NK-92 (cell line): Measurements from ENCODE around the gene CLEC12A.
"Not testable (repeated sequence)": the region's sequence is repeated elsewhere in the genome, so short reads cannot be mapped to it uniquely, and the experiment has no call there.

Source experiments
- DNase-seq: peaks from one replicate; lab custom pipeline; 2025; ENCODE audit not compliant: unreplicated experiment; lab: John Stamatoyannopoulos, UW

The CLEC12A gene

DNA sequence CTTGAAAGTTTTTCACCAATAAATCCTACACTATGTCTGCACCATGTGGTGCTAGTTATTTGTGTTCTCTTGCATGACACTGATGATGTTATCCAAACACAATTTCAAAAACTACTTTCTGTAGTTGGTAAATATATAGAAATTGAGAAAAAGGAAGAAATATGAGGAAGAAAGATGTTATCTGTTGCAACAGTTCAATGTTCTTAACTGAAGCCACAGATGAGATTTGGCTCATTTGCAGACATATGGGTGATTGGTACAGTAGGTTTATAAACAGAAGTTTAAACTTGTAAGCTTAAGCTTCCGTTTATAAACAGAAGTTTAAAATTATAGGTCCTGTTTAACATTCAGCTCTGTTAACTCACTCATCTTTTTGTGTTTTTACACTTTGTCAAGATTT is at the start of gene CLEC12A:
TSS of gene CLEC12A (plus strand) at position 229 of the 400 bp plus-strand sequence. CDS start 188 bp downstream, outside the sequence.
- no peak for DNase-seq

DNA sequence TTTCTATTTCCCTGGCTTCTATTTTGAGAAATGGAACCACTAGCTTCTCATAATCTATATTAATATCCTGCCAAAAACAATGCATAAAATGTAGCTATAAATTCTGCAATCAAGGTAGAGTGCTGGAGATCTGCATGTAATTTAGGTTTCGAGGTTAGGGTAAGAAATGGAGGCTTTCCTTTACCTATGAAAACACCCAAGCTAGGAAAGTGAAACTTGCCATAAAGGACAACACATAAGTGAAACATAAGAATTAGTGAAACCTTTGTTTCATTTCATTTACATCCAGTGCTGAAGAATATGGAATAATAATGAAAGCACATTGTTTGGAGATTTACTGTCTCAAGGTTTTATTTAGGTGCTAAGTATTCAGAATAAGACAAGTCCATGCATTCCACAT is 48.8 kb upstream of the CLEC12A start:
- no peak for DNase-seq

GRCh38 chr12:9925705-9926393 is 45.4 kb upstream of the CLEC12A start:
- DNase-seq, result no peak

DNA sequence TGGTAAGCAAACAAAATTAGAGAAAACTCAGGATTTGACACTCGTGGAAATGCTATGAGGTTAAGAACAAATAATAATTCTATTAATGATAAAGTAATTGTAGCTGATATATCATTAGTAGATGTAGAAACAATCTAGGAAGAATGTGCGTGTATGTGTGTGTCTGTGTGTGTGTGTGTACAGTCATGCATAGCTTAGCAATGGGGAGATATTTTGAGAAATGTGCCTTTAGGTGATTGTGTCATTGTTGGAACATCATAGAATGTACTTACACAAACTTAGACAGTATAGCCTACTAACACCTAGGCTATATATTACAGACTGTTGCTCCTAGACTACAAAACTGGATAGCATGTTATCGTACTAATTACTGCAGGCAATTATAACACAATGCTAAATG is 44.3 kb upstream of the CLEC12A start:
- DNase-seq, result no peak

- no peak for DNase-seq
Observed at GRCh38 chr12:9928607-9929006, 42.6 kb upstream of the CLEC12A start.

GRCh38 chr12:9931245-9931644 is 40.0 kb upstream of the CLEC12A start:
- DNase-seq, result no peak

- DNase-seq, result no peak
Observed at GRCh38 chr12:9932270-9932669, 38.9 kb upstream of the CLEC12A start, which contains the start of gene CLEC2A. Gene CLEC2A (minus strand): TSS chr12:9932370. CDS start chr12:9932329, 41 bp downstream.

- no peak for DNase-seq
Observed at GRCh38 chr12:9933958-9934357, 37.3 kb upstream of the CLEC12A start.

- no peak for DNase-seq
Observed at GRCh38 chr12:9935026-9935425, 36.2 kb upstream of the CLEC12A start.

- DNase-seq, result no peak
Observed at GRCh38 chr12:9936591-9936990, 34.6 kb upstream of the CLEC12A start.

GRCh38 chr12:9940375-9940774 is 30.8 kb upstream of the CLEC12A start:
- no peak for DNase-seq

DNA sequence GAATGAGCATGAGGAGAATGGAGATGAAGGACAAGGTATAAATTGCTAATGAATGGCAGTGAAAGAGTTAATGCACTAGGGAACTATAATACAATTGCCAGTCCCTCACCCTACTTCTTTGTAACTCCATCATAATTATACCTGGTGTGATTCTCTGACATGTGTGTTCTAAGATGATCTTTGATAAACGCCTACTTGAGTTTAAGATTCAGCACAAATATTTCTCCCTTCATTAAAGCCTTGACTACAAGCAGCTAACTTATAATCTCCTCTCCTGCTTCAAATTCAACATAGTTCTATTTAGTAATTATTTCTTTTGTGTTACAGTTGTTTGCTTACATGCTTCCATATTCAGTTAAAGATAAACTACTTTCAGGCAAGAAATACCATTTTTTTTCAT is 29.4 kb upstream of the CLEC12A start:
- DNase-seq, result no peak

DNA sequence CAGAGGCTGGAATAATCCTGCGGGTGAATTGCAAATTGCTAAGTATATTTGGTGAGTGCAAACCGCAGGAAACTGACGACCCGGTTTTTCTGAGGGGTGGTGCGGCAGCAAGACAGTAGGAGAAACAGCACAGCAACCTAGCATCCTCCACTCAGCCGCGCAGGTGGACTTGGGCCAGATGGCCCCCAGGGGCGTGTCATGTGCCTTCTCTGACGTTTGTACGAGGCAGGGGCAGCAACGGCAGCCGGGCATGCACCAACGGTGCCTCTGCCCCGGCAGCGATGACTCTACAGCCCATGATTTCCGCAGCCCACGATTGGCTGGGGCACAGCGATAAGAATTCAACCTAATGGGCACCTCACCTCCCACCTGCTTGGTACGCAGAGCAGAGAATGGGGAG is 28.0 kb upstream of the CLEC12A start:
- DNase-seq, result no peak

DNA sequence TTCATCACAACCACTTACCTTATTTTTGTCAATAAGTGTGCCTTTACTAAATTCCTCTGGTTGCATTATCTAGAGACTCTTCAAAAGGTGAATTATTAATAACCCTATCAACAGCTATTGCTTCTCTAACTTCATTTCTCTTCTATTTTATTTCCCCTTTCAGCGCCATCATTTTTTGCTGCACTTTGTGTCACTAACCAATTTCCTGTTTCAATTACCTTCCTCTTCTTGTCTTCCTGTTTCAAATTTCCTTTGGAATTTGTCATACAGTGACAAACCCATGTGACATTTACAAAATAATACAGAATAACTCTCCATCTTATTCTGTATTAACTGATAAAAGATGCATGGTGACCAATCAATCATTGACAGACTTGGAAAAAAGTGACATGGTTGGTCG is 26.8 kb upstream of the CLEC12A start:
- no peak for DNase-seq

- DNase-seq, result no peak
Observed at GRCh38 chr12:9947674-9948073, 23.5 kb upstream of the CLEC12A start.

DNA sequence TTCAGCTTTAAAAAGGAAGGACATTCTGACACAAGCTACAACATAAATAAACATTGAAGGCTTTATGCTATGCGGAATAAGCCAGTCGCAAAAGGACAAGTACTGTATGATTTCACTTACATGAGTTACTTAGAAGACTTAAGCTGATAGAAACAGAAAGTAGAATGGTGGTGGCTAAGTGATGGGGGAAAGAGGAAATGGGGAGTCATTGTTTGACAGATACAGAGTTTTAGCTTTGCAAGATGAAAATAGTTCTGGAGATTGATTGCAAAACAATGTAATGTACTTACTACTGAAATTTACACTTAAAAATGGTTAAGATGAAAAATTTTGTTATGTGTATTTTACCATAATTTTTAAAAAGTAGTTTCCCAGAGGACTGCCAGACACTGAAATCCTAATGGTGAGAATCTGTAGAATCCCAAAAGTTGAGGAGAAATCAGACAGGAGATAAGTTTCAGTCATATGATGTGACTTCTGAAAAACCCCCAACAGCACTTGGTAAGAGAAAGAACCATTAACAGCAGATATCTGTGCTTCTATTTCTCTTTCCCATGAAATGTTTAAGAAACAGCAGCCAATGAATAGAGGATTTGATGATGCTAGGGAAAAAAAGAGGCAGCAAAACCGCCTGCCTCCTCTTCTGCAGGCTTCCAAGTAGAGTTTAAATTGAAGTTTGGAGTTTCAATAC is 22.5 kb upstream of the CLEC12A start:
- no peak for DNase-seq

DNA sequence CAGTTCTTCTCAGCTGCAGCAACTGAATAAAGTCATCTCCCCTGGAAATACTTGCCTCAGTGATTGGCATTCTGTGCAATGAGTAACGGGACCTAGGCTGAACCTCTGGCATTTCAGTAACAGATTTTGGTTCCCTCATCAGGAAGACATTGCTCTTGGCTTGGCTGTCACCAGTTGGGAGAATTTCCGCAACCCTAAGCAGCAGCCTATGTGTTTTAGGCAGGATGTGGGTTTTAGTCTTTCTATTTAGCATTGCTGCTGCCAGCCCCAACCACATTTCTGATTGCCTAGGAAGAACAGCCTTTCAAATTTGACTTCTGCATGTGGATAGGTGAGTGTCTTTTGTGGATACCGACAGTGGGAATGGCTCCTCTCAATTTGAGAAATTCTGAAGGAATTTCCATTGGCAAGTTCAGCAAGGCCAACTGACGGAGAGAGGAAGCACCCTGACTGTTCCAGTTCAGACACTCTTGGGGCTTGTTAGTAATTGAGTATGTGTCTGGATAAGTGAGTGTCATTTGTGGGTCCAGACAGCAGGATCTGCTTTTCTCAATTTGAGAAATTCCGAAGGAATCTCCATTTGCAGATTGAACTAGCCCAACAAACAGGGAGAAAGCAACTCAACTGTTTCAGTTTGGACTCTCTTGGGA is 20.1 kb upstream of the CLEC12A start:
- DNase-seq, result no peak

GRCh38 chr12:9952954-9953729 is 18.1 kb upstream of the CLEC12A start:
- DNase-seq, result not testable (repeated sequence)

GRCh38 chr12:9957834-9958233 is 13.4 kb upstream of the CLEC12A start:
- no peak for DNase-seq

- DNase-seq, result no peak
Observed at GRCh38 chr12:9960590-9960989, 10.6 kb upstream of the CLEC12A start.

DNA sequence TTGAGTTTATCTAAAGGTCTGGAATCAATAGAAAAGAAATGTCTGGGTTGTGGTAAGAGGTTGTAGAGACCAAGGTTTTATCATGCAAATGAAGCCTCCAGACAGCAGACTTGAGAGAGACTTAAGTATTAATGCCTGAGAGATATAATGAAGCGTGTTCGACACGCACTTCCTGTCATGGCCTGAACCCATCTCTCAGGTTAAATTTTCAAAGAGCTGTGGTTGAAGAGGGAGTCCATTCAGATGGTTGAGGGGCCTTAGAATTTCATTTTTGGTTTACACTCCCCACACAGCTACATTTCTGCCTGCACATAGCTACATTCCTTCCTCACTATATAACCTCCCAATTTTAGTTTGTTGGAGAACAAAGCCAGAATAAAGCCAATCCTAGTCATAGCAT is 10.1 kb upstream of the CLEC12A start:
- DNase-seq, result no peak
